Loucy (cell line): ENCODE measurements around the gene CIITA.

Experiments
- EZH2phosphoT487 ChIP-seq: fragments of 200-600 bp; IDR thresholded peaks from 2 replicates; pipeline ENCODE4 v1.6.1; 2018; ENCODE audit warnings: antibody characterized with exemption, mild to moderate bottlenecking, moderate library complexity, borderline replicate concordance
- TF ChIP-seq, protein P1 (sequence below): fragments of 200-600 bp; sonication (generic); conservative IDR thresholded peaks from 2 replicates; pipeline ENCODE4 v1.5.1; 2014; ENCODE audit warnings: mild to moderate bottlenecking, antibody characterized with exemption, low read length

DNA sequence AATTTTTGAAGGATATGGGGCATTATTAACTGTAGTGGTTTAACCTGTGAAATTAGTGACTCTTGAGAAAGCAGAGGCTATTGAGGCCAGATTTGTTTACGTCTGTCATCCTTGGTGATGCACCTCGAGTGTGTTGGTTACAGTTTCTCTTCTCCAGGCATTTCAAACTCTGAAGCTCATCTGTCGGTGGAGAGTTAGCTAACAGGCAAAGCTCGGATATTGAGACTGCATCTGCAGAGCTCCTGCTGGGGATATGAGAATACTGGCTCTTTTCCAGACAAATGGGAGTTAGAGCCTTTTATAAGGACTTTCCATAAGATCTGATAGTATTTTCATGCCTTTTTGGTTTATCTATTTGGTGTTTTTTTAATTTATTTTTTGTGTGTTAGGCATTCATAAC lies 74.0 kb downstream of the CIITA start:
- TF ChIP-seq, protein P1, sequence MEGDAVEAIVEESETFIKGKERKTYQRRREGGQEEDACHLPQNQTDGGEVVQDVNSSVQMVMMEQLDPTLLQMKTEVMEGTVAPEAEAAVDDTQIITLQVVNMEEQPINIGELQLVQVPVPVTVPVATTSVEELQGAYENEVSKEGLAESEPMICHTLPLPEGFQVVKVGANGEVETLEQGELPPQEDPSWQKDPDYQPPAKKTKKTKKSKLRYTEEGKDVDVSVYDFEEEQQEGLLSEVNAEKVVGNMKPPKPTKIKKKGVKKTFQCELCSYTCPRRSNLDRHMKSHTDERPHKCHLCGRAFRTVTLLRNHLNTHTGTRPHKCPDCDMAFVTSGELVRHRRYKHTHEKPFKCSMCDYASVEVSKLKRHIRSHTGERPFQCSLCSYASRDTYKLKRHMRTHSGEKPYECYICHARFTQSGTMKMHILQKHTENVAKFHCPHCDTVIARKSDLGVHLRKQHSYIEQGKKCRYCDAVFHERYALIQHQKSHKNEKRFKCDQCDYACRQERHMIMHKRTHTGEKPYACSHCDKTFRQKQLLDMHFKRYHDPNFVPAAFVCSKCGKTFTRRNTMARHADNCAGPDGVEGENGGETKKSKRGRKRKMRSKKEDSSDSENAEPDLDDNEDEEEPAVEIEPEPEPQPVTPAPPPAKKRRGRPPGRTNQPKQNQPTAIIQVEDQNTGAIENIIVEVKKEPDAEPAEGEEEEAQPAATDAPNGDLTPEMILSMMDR, result no peak
- no peak for TF ChIP-seq EZH2phosphoT487
